ENCODE results near the gene SEC14L2. TPM values are rescaled to one million over a fixed set of nuclear protein-coding genes. Genes with fewer than 3 reads are reported as not detected.

Gene SEC14L2
- 1 to 10 TPM in 1 of 3 donors, under 1 TPM in 1, not detected in 1; 0.23 to 1.6 TPM for polyA plus RNA-seq

DNA sequence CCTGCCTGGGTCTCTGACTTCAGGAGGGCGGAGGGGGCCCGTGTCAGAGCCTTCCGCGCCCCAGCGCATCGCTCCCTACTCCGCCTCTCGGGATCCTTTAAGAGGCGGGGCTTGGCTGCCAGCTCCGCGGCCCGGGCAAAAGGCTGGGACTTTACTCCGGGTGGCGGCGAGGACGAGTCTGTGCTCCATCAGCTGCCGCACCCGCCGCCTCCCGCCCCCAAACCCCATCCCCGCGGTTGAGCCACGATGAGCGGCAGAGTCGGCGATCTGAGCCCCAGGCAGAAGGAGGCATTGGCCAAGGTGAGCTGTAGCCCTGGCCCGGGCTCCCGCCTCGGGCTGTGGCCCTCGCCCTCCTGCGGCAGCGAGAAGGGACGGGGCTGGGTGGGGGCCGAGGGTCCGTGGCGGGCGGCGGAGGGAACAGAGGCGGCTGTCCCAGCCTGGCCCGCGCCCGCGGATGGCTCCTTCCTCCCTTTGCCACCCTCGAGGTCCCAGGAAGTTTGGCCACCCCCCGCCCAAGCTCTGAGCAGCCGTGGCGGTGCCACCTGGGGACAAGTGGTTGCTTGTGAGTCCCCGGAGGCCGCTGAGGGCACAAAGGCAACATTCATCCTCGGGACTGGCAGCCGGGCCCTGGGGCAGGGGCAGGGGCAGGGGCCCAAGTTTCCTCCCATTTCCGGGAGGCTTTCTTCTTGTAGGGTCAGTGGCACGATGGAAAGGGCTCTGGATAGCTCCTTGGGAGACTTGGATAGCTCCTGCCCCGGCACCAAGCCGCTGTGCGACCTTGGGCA, at the start of gene SEC14L2:
Gene SEC14L2 (plus strand): TSS at position 148 of the 785 bp plus-strand sequence. CDS start 99 bp downstream, at position 247.
- H3K4me3 Mint-ChIP-seq = peak within 1 kb of the TSS; percentile 38 to 73 (median 51)
- peaks cover 17 to 25% of the 10 kb centered on the region in 2 donors for H3K4me1 Mint-ChIP-seq
- H3K36me3 Mint-ChIP-seq = no peaks in the 10 kb centered on the region
- no peaks in the 10 kb centered on the region for H3K9me3 Mint-ChIP-seq
- H3K27ac Mint-ChIP-seq = no peak within 1 kb of the TSS
- H3K27me3 Mint-ChIP-seq (ENCODE audit: low read depth in 3 of 3) = peaks cover 9 to 35% (median 16%) of the 10 kb centered on the region in 3 donors
- peak in 1 of 3 donors; percentile 9 for DNase-seq

DNA sequence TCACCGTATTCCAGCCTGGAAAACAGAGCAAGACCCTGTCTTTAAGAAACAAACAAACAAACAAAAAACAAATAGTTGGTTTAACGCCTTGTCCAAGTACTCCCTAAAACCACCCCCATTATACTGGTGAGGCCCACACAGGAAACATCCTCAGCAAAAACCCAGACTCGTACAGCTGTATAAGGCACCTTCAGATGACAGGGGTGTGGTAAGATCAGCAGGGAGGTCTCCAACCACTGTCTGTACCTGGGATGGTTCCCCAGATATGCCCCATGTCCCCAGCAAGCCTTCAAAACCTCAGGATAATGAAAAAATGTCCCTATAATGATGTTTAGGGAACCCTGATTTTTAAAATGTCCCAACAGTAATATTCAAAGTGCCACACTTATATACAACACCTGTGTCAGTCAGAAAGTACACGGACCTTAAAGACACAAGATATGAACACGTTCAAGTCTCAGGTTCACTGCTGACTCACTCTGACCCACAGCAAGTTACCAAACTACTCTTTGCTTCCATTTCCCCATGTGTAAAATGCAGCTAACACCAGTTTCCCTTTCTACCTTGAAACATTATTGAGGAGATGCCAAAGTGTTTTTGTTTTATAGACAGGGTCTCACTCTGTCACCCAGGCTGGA, 49.4 kb upstream of the SEC14L2 start:
- Mint-ChIP-seq H3K9me3 (no peaks in the 10 kb centered on the region), H3K4me3 (peak overlapping the region in 1 of 5 donors; percentile 18), H3K27ac (peak overlapping the region in 2 of 6 donors; percentile 34 to 36), H3K4me1 (peaks cover 36 to 49% of the 10 kb centered on the region in 2 donors), H3K27me3 (ENCODE audit: low read depth in 3 of 3) (no peaks in the 10 kb centered on the region), H3K36me3 (peaks cover 9 to 54% (median 20%) of the 10 kb centered on the region in 3 donors)
- DNase-seq = no peak

DNA sequence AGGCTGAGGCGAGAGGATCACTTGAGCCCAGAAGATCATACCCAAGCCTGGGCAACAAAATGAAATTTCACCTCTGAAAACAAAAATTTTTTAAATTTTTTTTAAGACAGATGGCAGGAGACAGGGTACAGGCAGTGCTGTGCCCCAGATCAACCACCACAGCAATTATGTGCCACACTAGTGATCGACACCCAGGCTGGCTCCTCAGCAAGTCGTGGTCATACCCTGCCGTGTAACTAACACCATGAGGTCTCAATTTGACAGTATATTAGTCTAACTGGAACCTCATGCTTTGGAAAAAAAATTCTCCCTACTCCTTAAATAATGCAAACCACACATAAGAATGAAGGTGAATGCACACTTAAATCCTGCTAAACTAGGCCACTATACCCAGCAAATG, 48.4 kb upstream of the SEC14L2 start:
- Mint-ChIP-seq H3K27ac (peak overlapping the region in 2 of 6 donors; percentile 11 to 29), H3K27me3 (ENCODE audit: low read depth in 3 of 3) (no peaks in the 10 kb centered on the region), H3K36me3 (peaks cover 6 to 51% (median 22%) of the 10 kb centered on the region in 3 donors), H3K4me3 (no peak overlapping the region), H3K4me1 (peaks cover 46 to 59% of the 10 kb centered on the region in 2 donors), H3K9me3 (no peaks in the 10 kb centered on the region)
- no peak for DNase-seq

- Mint-ChIP-seq H3K4me3 (no peak overlapping the region), H3K9me3 (no peaks in the 10 kb centered on the region), H3K4me1 (peaks cover 50 to 63% of the 10 kb centered on the region in 2 donors), H3K27me3 (ENCODE audit: low read depth in 3 of 3) (no peaks in the 10 kb centered on the region), H3K27ac (peak overlapping the region in 2 of 6 donors; percentile 11 to 29), H3K36me3 (peaks cover 6 to 49% (median 18%) of the 10 kb centered on the region in 3 donors)
- no peak for DNase-seq
Measured at GRCh38 chr22:30348809-30349208, 48.0 kb upstream of the SEC14L2 start.

- Mint-ChIP-seq H3K36me3 (peaks cover 10 to 35% (median 18%) of the 10 kb centered on the region in 3 donors), H3K27me3 (ENCODE audit: low read depth in 3 of 3) (peaks cover 0 to 3% (median 0%) of the 10 kb centered on the region in 3 donors), H3K27ac (peak overlapping the region in 3 of 6 donors; percentile 30 to 80 (median 49)), H3K9me3 (no peaks in the 10 kb centered on the region), H3K4me1 (peaks cover 75 to 85% of the 10 kb centered on the region in 2 donors), H3K4me3 (peak overlapping the region in 1 of 5 donors; percentile 19)
- DNase-seq = no peak
Measured at GRCh38 chr22:30351226-30351625, 45.6 kb upstream of the SEC14L2 start.

GRCh38 chr22:30354644-30355043, 42.2 kb upstream of the SEC14L2 start:
- Mint-ChIP-seq H3K4me3 (peak overlapping the region in 4 of 5 donors; percentile 29 to 96 (median 64)), H3K27ac (peak overlapping the region; percentile 77 to 96 (median 85)), H3K27me3 (ENCODE audit: low read depth in 3 of 3) (peaks cover 0 to 9% (median 4%) of the 10 kb centered on the region in 3 donors), H3K36me3 (peaks cover 10 to 28% (median 18%) of the 10 kb centered on the region in 3 donors), H3K9me3 (no peaks in the 10 kb centered on the region), H3K4me1 (peaks cover 72 to 76% of the 10 kb centered on the region in 2 donors)
- DNase-seq = no peak

DNA sequence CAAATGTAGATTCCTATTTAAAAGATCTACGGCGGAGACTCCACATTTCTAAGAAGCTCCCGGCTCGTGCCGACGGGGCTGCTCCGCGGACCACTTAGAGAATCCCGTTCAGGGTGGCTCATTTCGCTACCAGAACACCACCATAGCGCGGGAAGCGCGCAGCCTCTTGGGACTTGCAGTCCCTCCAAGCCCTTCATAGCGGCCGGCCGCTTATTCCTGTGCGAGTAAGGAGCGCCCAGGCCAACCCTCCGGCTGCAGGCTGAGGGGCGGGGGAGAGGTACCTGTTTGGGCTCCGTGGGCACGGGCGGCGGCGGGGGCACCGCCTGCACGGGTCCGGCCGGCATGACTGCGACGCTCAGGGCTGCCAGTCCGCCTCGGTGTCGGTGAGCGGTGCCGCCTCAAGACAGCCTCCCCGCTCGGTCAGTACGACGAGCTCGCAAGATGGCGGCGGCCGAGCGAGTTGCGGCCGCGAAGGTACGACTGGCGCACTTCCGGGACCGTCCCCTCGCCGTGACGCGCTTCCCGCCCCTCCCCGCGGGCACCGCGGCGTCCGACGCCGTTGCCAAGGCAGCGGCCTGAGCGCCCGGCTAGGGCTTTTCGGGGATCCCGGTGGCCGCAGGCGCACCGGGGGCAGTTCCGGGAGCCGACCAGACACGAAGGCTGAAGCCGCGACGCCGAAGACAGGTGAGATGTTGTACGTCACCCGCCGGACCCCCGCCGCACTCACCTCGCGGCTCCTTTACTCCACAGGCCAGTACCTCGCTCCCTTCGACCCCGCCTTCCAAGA, 40.2 kb upstream of the SEC14L2 start, which contains the start of the genes CCDC157 and SF3A1:
Gene CCDC157 (plus strand): TSS at position 559 of the 787 bp plus-strand sequence. CDS start 8,994 bp downstream, outside the sequence.
Gene SF3A1 (minus strand): TSS at position 446 of the 787 bp plus-strand sequence. CDS start 102 bp downstream, at position 344.
- Mint-ChIP-seq H3K4me1 (peaks cover 58 to 62% of the 10 kb centered on the region in 2 donors), H3K4me3 (peak within 1 kb of the TSS; percentile 96 to 99 (median 97)), H3K36me3 (peaks cover 5 to 17% (median 7%) of the 10 kb centered on the region in 3 donors), H3K27me3 (ENCODE audit: low read depth in 3 of 3) (peaks cover 0 to 9% (median 4%) of the 10 kb centered on the region in 3 donors), H3K9me3 (no peaks in the 10 kb centered on the region), H3K27ac (peak within 1 kb of the TSS; percentile 92 to 98 (median 97))
- peak; percentile 90 to 92 (median 92) for DNase-seq

GRCh38 chr22:30357236-30357570, 39.6 kb upstream of the SEC14L2 start:
- peak overlapping the region; percentile 96 to 99 (median 97) for H3K4me3 Mint-ChIP-seq
- peaks cover 5 to 12% (median 6%) of the 10 kb centered on the region in 3 donors for H3K36me3 Mint-ChIP-seq
- peak overlapping the region; percentile 75 to 98 (median 97) for H3K27ac Mint-ChIP-seq
- DNase-seq = no peak
- peaks cover 53 to 56% of the 10 kb centered on the region in 2 donors for H3K4me1 Mint-ChIP-seq
- peaks cover 0 to 9% (median 4%) of the 10 kb centered on the region in 3 donors for H3K27me3 Mint-ChIP-seq (ENCODE audit: low read depth in 3 of 3)
- no peaks in the 10 kb centered on the region for H3K9me3 Mint-ChIP-seq

- Mint-ChIP-seq H3K27me3 (ENCODE audit: low read depth in 3 of 3) (peaks cover 0 to 9% (median 4%) of the 10 kb centered on the region in 3 donors), H3K36me3 (peaks cover 2 to 8% (median 5%) of the 10 kb centered on the region in 3 donors), H3K27ac (peak overlapping the region; percentile 75 to 98 (median 92)), H3K9me3 (no peaks in the 10 kb centered on the region), H3K4me3 (peak overlapping the region; percentile 96 to 99 (median 97)), H3K4me1 (peaks cover 47 to 51% of the 10 kb centered on the region in 2 donors)
- DNase-seq = no peak
Measured at GRCh38 chr22:30357650-30358215, 39.1 kb upstream of the SEC14L2 start.

GRCh38 chr22:30358541-30358940, 38.3 kb upstream of the SEC14L2 start:
- DNase-seq = no peak
- Mint-ChIP-seq H3K4me3 (peak overlapping the region in 2 of 5 donors; percentile 70 to 84), H3K9me3 (no peaks in the 10 kb centered on the region), H3K27me3 (ENCODE audit: low read depth in 3 of 3) (peaks cover 0 to 9% (median 4%) of the 10 kb centered on the region in 3 donors), H3K27ac (peak overlapping the region in 4 of 6 donors; percentile 6 to 81 (median 43)), H3K4me1 (peaks cover 39 to 43% of the 10 kb centered on the region in 2 donors), H3K36me3 (peaks cover 0 to 6% (median 5%) of the 10 kb centered on the region in 3 donors)

DNA sequence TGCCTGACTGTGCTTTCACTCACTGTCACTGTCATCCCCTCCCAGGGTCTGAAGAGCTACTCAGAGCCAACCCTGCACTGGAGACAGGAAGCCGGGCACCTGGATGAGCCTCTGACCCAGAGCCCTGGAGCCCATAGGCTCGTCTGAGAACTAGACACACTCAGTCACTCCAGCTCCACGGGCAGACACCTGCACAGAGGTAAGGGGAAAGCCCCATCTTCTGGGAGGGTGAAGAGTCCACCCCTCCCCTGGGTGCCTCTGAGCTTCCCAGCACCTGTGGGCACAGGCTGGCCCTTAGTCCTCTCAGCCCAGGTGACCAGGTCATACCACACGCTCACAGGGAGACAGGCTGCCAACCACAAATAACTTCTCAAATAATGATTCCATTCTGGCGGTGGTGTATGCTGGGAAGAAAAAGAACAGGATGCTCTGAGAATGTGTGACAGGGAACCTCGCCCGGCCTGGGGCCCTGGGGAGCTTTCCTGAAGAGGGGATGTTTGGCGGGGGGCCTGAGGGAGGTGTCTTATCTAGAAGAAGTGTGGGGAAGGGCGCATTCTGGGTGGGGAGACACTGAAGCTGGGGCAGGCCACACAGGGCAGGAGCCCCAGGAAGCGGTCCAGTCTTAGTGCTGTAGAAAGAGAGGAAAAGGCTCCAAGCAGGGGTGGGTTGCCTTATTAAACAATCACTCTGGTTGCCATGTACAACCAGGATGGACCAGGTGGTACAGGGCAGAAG, 34.7 kb upstream of the SEC14L2 start:
- Mint-ChIP-seq H3K9me3 (no peaks in the 10 kb centered on the region), H3K27ac (no peak overlapping the region), H3K4me3 (no peak overlapping the region), H3K36me3 (peaks cover 0 to 3% (median 3%) of the 10 kb centered on the region in 3 donors), H3K27me3 (ENCODE audit: low read depth in 3 of 3) (peaks cover 0 to 4% (median 2%) of the 10 kb centered on the region in 3 donors), H3K4me1 (peaks cover 8 to 9% of the 10 kb centered on the region in 2 donors)
- no peak for DNase-seq

DNA sequence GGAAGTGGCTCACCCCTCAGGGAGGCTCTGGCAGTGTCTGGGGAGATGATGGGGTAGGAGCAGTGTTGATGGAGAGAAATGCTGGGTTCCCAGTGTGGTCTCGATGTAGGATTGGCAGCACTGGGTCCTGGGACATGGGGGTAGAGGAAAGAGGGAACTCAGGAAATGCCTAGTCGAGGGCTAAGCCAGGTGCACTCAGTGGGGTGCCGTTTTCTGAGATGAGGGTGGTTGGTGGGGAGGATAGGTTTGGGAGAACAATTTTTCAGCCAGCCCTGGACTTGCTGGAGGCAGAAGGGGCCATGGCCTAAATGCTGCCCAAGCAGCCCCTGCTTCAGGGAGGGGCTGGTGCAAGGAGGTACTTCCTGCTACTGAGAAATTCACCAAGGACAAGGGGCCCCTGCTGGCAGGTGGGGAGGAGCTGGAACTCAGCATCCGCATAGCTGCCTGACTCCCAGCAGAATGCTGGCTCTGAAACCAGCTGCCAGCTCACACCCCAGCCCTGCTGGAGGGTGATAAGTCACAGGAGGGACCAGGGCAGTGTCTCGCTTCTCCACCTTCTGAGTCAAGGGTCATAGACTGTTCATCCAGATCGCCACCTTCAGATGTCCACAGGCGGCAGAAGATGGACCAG, 34.1 kb upstream of the SEC14L2 start:
- Mint-ChIP-seq H3K4me3 (no peak overlapping the region), H3K4me1 (peaks cover 4 to 5% of the 10 kb centered on the region in 2 donors), H3K36me3 (peaks cover 0 to 3% (median 3%) of the 10 kb centered on the region in 3 donors), H3K9me3 (no peaks in the 10 kb centered on the region), H3K27ac (no peak overlapping the region), H3K27me3 (ENCODE audit: low read depth in 3 of 3) (no peaks in the 10 kb centered on the region)
- DNase-seq = no peak
